H1 (cell line): ENCODE data around the gene PAX5.

Source experiments
- CTCF ChIP-seq, 3 experiments: IDR thresholded peaks; 1 replicate in 2 of 3; 2 replicates in 1 of 3; pipeline versions ENCODE4 v1.5.1 to v1.6.1; 2011; ENCODE audit warnings: low read length in 3 of 3, mild to moderate bottlenecking in 3 of 3, inconsistent platforms in 2 of 3, low read depth in 1 of 3, moderate library complexity in 1 of 3; ENCODE audit not compliant: insufficient read depth in 1 of 3; ENCODE audit errors: control extremely low read depth in 1 of 3
- RAD21 ChIP-seq, 2 experiments: IDR thresholded peaks in 1 of 2; conservative IDR thresholded peaks in 1 of 2; 2 replicates each; pipeline ENCODE4 v1.6.1; 2011; ENCODE audit warnings: low read depth in 2 of 2, low read length in 2 of 2, improper control_type of control experiment in 1 of 2, inconsistent platforms in 1 of 2, mild to moderate bottlenecking in 1 of 2, moderate library complexity in 1 of 2

- TF ChIP-seq RAD21 (IDR thresholded peaks at IDR 0.05 in 1 of 2, conservative IDR thresholded peaks at IDR 0.05 in 1 of 2; ENCODE audit: low read depth in 2 of 2, low read length in 2 of 2) (no peak), CTCF (IDR thresholded peaks at IDR 0.05; ENCODE audit: control extremely low read depth in 1 of 3, insufficient read depth in 1 of 3, low read depth in 1 of 3, low read length in 3 of 3) (no peak)
Measured at GRCh38 chr9:36996706-36997086, 37.4 kb downstream of the PAX5 start.
